HL-60 (cell line): ENCODE results near the gene GIPC3.

Experiments used
- DNase-seq, 2 experiments: peaks; one replicate each; pipeline ENCODE4 v3.0.0-alpha.2; 2010 to 2020; ENCODE audit warnings: low read depth in 1 of 2, low spot score in 1 of 2
- H3K27ac ChIP-seq: fragments of 250-450 bp; sonication (Bioruptor Pico); replicated peaks from 2 replicates; pipeline ENCODE4 v1.5.1; 2020; ENCODE audit warnings: mild to moderate bottlenecking, moderate library complexity
- H3K27me3 ChIP-seq: fragments of 250-450 bp; sonication (Bioruptor Pico); 2 replicates; pipeline ENCODE4 v1.5.1; 2021; ENCODE audit warnings: mild to moderate bottlenecking, moderate library complexity; ENCODE audit not compliant: insufficient read depth, poor library complexity, severe bottlenecking
- H3K4me3 ChIP-seq: replicated peaks from 2 replicates; pipeline ENCODE4 v1.5.1; 2011; ENCODE audit warnings: mild to moderate bottlenecking, control low read depth, low read length; ENCODE audit not compliant: insufficient read depth
- GABPA ChIP-seq: IDR thresholded peaks from 2 replicates; pipeline ENCODE4 v1.6.1; 2012; ENCODE audit warnings: low read depth
- POLR2AphosphoS5 ChIP-seq: IDR thresholded peaks from 2 replicates; pipeline ENCODE4 v1.6.1; 2012; ENCODE audit warnings: low read depth
- SPI1 ChIP-seq: IDR thresholded peaks from 2 replicates; pipeline ENCODE4 v1.6.1; 2012; ENCODE audit warnings: low read depth, mild to moderate bottlenecking, borderline replicate concordance
- TF ChIP-seq, protein P1 (sequence below): IDR thresholded peaks from one replicate; pipeline ENCODE4 v1.5.1; 2011; ENCODE audit warnings: low read length, control low read depth, inconsistent platforms; ENCODE audit not compliant: insufficient read depth
- TF ChIP-seq, protein P2 (sequence below): IDR thresholded peaks from 2 replicates; pipeline ENCODE4 v1.6.1; 2012; ENCODE audit warnings: low read depth; ENCODE audit not compliant: insufficient replicate concordance

Gene GIPC3

DNA sequence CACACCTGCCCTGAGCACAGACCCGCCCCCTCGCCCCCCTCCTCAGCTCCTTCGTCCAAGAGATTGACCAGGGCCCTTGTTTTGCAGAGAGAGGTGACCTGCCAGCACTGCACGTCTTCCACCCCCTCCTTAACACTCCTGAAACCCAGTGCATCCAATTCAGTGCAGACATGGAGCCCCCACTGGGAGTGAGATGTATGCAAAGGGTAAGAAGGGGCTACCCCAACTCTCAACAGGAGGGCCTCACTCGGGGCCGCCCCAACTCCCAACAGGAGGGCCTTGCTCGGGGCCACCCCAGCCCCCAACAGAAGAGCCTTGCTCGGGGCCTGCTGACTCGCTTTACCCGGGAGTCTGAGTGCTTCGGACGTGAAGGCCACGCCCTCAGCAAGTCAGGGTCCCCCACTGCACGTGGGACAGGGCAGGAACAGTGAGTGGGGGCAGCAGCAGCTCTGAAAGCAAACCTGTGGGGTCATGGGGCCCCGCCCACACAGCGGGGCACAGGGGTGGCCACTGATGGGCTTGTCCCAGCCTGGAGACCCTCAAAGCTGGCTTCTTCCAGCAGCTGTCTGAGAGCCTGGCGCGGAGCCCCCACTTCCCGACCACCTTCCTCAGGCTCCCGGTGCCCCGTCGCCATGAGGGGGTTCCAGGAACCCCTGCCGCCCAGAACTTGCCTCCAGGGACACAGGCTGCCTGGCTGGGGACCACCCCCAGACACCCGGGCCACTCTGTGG, 35.7 kb downstream of the GIPC3 start:
- DNase-seq = no peak
- TF ChIP-seq GABPA = no peak
- TF ChIP-seq, protein P1, sequence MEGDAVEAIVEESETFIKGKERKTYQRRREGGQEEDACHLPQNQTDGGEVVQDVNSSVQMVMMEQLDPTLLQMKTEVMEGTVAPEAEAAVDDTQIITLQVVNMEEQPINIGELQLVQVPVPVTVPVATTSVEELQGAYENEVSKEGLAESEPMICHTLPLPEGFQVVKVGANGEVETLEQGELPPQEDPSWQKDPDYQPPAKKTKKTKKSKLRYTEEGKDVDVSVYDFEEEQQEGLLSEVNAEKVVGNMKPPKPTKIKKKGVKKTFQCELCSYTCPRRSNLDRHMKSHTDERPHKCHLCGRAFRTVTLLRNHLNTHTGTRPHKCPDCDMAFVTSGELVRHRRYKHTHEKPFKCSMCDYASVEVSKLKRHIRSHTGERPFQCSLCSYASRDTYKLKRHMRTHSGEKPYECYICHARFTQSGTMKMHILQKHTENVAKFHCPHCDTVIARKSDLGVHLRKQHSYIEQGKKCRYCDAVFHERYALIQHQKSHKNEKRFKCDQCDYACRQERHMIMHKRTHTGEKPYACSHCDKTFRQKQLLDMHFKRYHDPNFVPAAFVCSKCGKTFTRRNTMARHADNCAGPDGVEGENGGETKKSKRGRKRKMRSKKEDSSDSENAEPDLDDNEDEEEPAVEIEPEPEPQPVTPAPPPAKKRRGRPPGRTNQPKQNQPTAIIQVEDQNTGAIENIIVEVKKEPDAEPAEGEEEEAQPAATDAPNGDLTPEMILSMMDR = no peak
- TF ChIP-seq POLR2AphosphoS5 = no peak
- TF ChIP-seq, protein P2, sequence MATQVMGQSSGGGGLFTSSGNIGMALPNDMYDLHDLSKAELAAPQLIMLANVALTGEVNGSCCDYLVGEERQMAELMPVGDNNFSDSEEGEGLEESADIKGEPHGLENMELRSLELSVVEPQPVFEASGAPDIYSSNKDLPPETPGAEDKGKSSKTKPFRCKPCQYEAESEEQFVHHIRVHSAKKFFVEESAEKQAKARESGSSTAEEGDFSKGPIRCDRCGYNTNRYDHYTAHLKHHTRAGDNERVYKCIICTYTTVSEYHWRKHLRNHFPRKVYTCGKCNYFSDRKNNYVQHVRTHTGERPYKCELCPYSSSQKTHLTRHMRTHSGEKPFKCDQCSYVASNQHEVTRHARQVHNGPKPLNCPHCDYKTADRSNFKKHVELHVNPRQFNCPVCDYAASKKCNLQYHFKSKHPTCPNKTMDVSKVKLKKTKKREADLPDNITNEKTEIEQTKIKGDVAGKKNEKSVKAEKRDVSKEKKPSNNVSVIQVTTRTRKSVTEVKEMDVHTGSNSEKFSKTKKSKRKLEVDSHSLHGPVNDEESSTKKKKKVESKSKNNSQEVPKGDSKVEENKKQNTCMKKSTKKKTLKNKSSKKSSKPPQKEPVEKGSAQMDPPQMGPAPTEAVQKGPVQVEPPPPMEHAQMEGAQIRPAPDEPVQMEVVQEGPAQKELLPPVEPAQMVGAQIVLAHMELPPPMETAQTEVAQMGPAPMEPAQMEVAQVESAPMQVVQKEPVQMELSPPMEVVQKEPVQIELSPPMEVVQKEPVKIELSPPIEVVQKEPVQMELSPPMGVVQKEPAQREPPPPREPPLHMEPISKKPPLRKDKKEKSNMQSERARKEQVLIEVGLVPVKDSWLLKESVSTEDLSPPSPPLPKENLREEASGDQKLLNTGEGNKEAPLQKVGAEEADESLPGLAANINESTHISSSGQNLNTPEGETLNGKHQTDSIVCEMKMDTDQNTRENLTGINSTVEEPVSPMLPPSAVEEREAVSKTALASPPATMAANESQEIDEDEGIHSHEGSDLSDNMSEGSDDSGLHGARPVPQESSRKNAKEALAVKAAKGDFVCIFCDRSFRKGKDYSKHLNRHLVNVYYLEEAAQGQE = no peak
- TF ChIP-seq SPI1 = no peak
- H3K27ac ChIP-seq = no peak overlapping the region

DNA sequence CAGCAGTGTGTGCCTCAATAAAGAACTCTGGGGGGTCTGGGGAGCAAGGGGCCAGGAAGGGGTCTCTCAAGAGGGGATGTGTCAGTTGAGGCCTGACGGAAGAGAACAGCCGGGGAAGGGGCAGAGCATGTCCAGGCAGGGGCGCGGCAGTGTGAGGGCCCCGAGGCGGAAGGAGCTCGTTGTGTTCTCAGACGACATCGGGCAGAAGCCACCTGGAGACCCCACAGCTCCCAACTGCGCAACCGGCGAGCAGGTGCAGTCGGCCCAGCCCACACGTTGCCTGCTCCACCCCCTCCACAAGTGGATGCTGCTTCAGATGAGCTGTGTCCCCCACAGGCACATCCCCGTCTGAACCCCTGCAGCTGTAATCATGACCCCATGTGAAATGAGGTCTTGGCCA, 36.4 kb downstream of the GIPC3 start:
- H3K27ac ChIP-seq = no peak overlapping the region
- DNase-seq = no peak
- no peak overlapping the region for H3K4me3 ChIP-seq
- TF ChIP-seq GABPA (no peak), SPI1 (no peak), POLR2AphosphoS5 (no peak)
- TF ChIP-seq, protein P1 = no peak
- TF ChIP-seq, protein P2 = no peak
- H3K27me3 ChIP-seq = no peaks in the 10 kb centered on the region

More for the DNA sequence above, 35.7 kb downstream of the GIPC3 start:
- H3K4me3 ChIP-seq = no peak overlapping the region
- no peaks in the 10 kb centered on the region for H3K27me3 ChIP-seq

DNA sequence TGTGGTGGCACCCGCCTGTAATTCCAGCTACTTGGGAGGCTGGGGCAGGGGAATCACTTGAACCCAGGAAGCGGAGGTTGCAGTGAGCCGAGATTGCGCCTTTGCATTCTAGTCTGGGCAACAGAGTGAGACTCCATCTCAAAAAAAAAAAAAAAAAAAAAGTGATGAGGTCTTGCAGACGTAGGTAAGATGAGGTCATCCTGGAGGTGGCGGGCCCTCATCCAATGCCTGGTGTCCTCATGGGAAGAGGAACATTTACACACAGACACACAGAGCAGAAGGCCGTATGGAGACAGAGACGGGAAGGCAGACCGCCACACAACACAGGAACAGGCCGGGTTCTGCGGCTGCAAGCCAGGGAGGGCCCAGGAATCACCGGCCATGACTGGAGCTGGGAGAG, 36.9 kb downstream of the GIPC3 start:
- DNase-seq = no peak
- no peaks in the 10 kb centered on the region for H3K27me3 ChIP-seq
- H3K27ac ChIP-seq = no peak overlapping the region
- no peak overlapping the region for H3K4me3 ChIP-seq
- TF ChIP-seq, protein P2 = no peak
- no peak for TF ChIP-seq GABPA
- TF ChIP-seq, protein P1 = no peak
- no peak for TF ChIP-seq POLR2AphosphoS5
- no peak for TF ChIP-seq SPI1
